Activated naive CD4-positive, alpha-beta T cell treated with anti-CD3 and anti-CD28 coated beads, Interleukin-2, amount 50 U/mL, for 72 hours (primary cell): ENCODE measurements around the gene ZNF331. TPM values are rescaled to one million over a fixed set of nuclear protein-coding genes. Genes with fewer than 3 reads are reported as not detected.
"Not testable (repeated sequence)": the region's sequence is repeated elsewhere in the genome, so short reads cannot be mapped to it uniquely, and the experiment has no call there.

Experiments
- ATAC-seq, 2 donors: fragments of 150-1000 bp; cut with Tn5 transposase; 2 replicates each; pipeline ENCODE4 v1.10.0; 2021; ENCODE audit warnings: mild to moderate bottlenecking in 2 of 2, moderate library complexity in 2 of 2
- DNase-seq, 2 donors: peaks; one replicate each; pipeline ENCODE4 v3.0.0; 2021 to 2022; ENCODE audit warnings: low spot score in 2 of 2
- H3K27ac Mint-ChIP-seq, 2 donors: one replicate each; pipeline ENCODE4 v1.8.0; 2022; ENCODE audit warnings: mild to moderate bottlenecking in 2 of 2, mixed read lengths in 2 of 2
- H3K36me3 Mint-ChIP-seq, 2 donors: one replicate each; pipeline ENCODE4 v1.8.0; 2022; ENCODE audit warnings: mixed read lengths in 2 of 2
- H3K9me3 Mint-ChIP-seq, 2 donors: one replicate each; pipeline ENCODE4 v1.8.0; 2022; ENCODE audit warnings: mixed read lengths in 2 of 2
- total RNA-seq, 2 donors: library from RNA; stranded (reverse); gene quantifications; one replicate each; pipeline ENCODE4 v1.2.3, GENCODE V29; 2022

ZNF331 gene
- total RNA-seq: 10 to 100 TPM; 28.7 to 69.3 TPM

DNA sequence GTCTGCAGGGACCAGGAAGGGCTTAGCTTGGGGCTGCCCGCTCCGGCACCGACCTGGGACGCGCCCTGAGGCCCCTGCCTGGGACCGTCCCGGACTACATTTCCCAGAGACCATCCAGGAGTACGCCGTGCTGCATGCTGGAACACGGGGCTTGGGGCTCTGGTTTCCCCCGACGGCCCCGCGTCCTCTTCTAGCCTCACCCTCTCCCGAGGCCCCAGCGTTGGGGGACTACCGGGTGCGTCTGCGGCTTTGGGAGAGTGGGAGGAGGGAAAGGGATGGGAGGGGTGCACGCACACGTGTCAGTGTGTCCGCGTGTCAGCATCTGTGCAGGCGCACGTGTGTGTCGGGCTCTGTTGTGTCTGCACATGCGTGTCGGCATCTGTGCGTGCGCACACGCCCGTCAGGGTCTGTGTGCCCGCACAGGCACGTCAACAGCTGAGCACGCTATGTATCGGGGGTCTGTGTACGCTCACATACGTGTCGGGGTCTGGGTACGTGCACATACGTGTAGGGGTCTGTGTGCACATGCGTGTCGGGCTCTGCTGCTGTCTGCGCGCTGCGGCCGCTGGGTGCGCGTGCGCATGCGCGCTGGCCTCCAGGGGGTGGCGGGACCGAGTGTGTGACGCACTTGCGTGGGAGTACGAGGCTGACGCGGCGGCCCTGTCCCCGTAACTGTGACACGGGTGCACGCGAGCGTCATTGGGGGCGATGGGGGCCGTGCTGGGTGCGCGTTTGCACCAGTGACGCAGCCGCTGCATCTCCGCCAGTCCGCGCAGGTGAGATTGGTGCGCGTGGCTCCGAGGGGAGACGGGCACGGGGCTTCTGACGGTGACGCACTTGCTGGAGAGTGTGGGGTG, at the start of gene ZNF331:
TSS of gene ZNF331 (plus strand) at position 625 of the 857 bp plus-strand sequence. CDS start 31,232 bp downstream, outside the sequence.
- Mint-ChIP-seq H3K9me3 (peaks cover 4 to 6% of the 10 kb centered on the region in 2 donors), H3K27ac (peak within 1 kb of the TSS; percentile 99), H3K36me3 (peaks cover 38 to 65% of the 10 kb centered on the region in 2 donors)
- DNase-seq (peak; percentile 83 to 92), ATAC-seq (peak; percentile 84 to 86)

- Mint-ChIP-seq H3K9me3 (peaks cover 46 to 53% of the 10 kb centered on the region in 2 donors), H3K36me3 (peaks cover 75 to 88% of the 10 kb centered on the region in 2 donors), H3K27ac (no peak overlapping the region)
- ATAC-seq (no peak), DNase-seq (no peak)
Measured at GRCh38 chr19:53492153-53492552, 45.8 kb upstream of the ZNF331 start.

DNA sequence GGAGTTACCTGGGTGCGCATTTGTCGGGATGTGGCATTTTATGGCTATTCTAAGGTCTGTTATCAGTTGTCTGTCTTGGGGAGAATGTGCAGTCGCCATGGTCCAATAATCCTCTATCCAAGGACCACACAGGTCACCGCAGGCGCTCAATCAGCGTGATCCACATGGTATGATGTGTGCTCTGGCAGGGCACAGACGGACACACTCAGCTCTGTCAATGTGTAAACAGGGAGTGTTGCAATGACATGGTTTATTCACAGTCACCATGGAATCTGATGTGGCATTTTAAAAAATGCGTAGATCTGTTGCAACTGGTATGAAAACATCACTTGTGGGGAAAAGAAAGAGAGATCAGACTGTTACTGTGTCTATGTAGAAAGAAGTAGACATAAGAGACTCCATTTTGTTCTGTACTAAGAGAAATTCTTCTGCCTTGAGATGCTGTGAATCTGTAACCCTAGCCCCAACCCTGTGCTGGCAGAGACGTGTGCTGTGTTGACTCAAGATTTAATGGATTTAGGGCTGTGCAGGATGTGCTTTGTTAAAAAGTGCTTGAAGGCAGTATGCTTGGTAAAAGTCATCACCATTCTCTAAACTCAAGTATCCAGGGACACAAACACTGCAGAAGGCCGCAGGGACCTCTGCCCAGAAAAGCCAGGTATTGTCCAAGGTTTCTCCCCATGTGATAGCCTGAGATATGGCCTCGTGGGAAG, 40.5 kb upstream of the ZNF331 start:
- peaks cover 45 to 54% of the 10 kb centered on the region in 2 donors for H3K36me3 Mint-ChIP-seq
- not testable (repeated sequence) for DNase-seq, H3K27ac Mint-ChIP-seq, ATAC-seq
- peaks cover 39% of the 10 kb centered on the region in 2 donors for H3K9me3 Mint-ChIP-seq

GRCh38 chr19:53498024-53498395, 39.9 kb upstream of the ZNF331 start:
- H3K27ac Mint-ChIP-seq, DNase-seq, ATAC-seq: not testable (repeated sequence)
- peaks cover 40 to 48% of the 10 kb centered on the region in 2 donors for H3K36me3 Mint-ChIP-seq
- H3K9me3 Mint-ChIP-seq: peaks cover 33 to 34% of the 10 kb centered on the region in 2 donors

GRCh38 chr19:53503151-53503550, 34.8 kb upstream of the ZNF331 start:
- ATAC-seq, H3K27ac Mint-ChIP-seq, DNase-seq: not testable (repeated sequence)
- Mint-ChIP-seq H3K36me3 (peaks cover 9 to 20% of the 10 kb centered on the region in 2 donors), H3K9me3 (peaks cover 9 to 15% of the 10 kb centered on the region in 2 donors)

- DNase-seq, H3K27ac Mint-ChIP-seq, ATAC-seq: not testable (repeated sequence)
- peaks cover 9 to 20% of the 10 kb centered on the region in 2 donors for H3K36me3 Mint-ChIP-seq
- peaks cover 9 to 11% of the 10 kb centered on the region in 2 donors for H3K9me3 Mint-ChIP-seq
Measured at GRCh38 chr19:53503671-53504364, 34.1 kb upstream of the ZNF331 start.

DNA sequence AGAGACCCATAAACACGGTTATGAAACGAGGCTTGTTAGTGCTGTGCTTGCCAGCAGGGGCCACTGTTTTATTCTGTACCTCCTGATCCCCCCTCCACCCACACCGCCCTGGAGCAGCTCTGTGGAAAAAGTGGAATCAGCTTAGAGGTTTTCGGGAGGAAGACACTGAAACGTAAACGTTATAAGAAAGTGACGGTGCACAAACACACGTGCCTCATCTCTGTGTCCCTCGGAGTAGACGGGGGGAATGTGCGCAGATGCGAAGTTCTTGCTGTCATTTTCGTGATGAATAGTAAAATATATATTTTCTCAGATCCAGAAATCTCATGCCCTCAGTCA, 33.6 kb upstream of the ZNF331 start:
- Mint-ChIP-seq H3K9me3 (peaks cover 8 to 12% of the 10 kb centered on the region in 2 donors), H3K36me3 (peaks cover 9 to 20% of the 10 kb centered on the region in 2 donors)
- not testable (repeated sequence) for ATAC-seq, DNase-seq, H3K27ac Mint-ChIP-seq

GRCh38 chr19:53504885-53505284, 33.1 kb upstream of the ZNF331 start:
- H3K27ac Mint-ChIP-seq: no peak overlapping the region

GRCh38 chr19:53506728-53507127, 31.2 kb upstream of the ZNF331 start:
- Mint-ChIP-seq H3K9me3 (peaks cover 5 to 13% of the 10 kb centered on the region in 2 donors), H3K27ac (no peak overlapping the region), H3K36me3 (peaks cover 4 to 15% of the 10 kb centered on the region in 2 donors)
- no peak for ATAC-seq
- DNase-seq: no peak

More at GRCh38 chr19:53504885-53505284, 33.1 kb upstream of the ZNF331 start:
- Mint-ChIP-seq H3K9me3 (peaks cover 8 to 17% of the 10 kb centered on the region in 2 donors), H3K36me3 (peaks cover 9 to 20% of the 10 kb centered on the region in 2 donors)
- ATAC-seq: no peak
- DNase-seq: no peak

DNA sequence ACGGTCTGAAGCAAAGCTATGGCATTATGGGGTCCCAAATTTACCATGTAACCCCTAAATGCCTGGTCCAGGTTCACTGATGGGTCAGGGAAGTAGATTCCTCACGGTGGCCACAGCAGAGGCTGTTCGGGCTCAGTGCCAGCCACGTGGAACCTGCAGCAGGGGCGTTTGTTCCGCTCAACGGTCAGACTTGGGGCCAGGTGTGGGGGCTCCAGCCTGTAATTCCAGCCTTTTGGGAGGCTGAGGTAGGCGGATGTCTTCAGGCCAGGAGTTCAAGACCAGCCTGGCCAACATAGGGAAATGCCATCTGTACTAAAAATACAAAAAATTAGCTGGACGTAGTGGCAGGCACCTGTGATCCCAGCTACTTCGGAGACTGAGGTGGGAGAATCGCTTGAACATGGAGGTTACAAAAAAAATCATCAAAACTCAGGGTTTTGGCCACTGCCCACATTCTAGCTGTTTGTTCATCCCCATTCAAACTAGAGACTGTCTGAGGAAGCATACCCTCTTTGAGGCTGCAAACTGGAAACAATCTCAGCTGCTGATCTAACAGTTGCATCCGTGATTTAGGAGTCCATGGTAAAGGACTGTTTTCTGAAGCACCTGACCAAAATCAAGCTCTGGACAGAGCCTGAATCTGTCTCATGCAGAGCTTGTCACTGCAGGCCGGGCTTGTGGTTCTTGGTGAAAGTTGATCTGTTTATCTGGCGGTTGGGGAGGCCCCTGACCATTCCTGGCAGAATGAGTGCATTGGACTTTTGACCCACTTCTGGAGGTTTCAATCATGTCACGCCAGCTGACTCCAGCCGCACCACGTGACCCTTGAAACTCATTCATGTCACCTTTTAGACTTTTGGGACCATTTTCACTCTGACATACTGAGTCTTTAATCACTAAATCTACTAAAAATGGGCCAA, 30.2 kb upstream of the ZNF331 start:
- Mint-ChIP-seq H3K36me3 (peaks cover 0 to 15% of the 10 kb centered on the region in 2 donors), H3K27ac (no peak overlapping the region), H3K9me3 (peaks cover 5 to 9% of the 10 kb centered on the region in 2 donors)
- no peak for DNase-seq
- ATAC-seq: no peak

- Mint-ChIP-seq H3K36me3 (peaks cover 0 to 15% of the 10 kb centered on the region in 2 donors), H3K9me3 (peaks cover 5 to 9% of the 10 kb centered on the region in 2 donors), H3K27ac (peak overlapping the region in 1 of 2 donors; percentile 9)
- ATAC-seq (no peak), DNase-seq (no peak)
Measured at GRCh38 chr19:53509443-53509842, 28.5 kb upstream of the ZNF331 start.

DNA sequence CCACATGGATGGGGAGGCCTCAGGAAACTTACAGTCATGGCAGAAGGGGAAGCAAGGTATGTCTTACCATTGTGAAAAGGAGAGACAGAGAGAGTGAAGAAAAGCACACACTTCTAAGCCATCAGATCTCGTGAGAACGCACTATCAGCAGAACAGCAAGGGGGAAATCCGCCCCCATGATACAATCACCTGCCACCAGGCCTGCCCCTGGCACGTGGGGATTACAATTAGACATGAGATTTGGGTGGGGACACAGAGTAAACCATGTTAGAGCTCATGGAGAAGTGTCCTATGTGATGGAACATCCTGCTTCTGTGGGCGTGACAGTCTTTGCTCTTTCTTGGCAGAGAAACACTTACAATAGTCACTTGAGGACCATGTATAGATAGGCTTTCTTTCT, 28.1 kb upstream of the ZNF331 start:
- ATAC-seq (no peak), DNase-seq (no peak)
- H3K27ac Mint-ChIP-seq: no peak overlapping the region
- H3K9me3 Mint-ChIP-seq: peaks cover 5 to 9% of the 10 kb centered on the region in 2 donors
- H3K36me3 Mint-ChIP-seq: peaks cover 0 to 15% of the 10 kb centered on the region in 2 donors

DNA sequence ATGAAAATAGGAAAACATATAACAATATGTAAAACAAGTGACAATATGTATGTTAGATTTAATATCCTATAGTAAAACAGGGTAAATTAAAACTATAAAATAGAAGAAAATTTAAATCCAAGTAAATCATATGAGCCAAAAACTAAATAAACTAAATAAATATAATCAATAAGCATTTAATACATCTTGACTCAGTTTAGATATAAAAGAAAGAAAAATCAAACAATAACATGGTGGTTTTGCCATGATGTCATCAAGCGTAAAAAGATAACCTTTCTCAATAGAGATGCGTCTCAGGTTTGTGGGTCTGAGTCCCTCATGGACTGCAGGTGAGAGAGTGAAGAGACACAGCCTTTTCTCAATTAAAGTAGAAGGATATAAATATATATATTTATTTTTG, 26.6 kb upstream of the ZNF331 start:
- Mint-ChIP-seq H3K9me3 (peaks cover 3 to 9% of the 10 kb centered on the region in 2 donors), H3K27ac (no peak overlapping the region), H3K36me3 (peaks cover 0 to 13% of the 10 kb centered on the region in 2 donors)
- ATAC-seq (no peak), DNase-seq (no peak)

- no peak overlapping the region for H3K27ac Mint-ChIP-seq
- peaks cover 0 to 7% of the 10 kb centered on the region in 2 donors for H3K36me3 Mint-ChIP-seq
- DNase-seq (peak in 1 of 2 donors; percentile 48), ATAC-seq (peak; percentile 79 to 80)
- H3K9me3 Mint-ChIP-seq: peaks cover 0 to 10% of the 10 kb centered on the region in 2 donors
Measured at GRCh38 chr19:53511933-53512374, 26.0 kb upstream of the ZNF331 start.

DNA sequence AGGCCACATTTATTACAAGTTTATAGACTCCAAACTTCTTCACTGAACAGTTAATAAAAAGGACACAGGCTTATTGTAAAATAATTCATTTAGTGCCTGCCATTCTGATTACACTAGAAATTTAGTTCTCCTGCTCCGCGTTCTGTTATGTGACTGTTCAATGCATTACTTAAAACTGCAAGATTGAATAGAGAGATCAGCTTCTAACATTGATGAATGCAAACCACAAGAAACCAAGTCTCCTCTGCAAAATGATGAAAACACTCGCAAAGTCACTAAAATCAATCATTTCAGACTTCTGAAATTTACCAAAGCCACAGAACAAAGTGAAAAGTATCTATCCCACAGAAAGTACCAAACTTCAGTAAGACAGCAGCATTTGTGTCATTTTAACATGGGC, 22.9 kb upstream of the ZNF331 start:
- H3K27ac Mint-ChIP-seq, ATAC-seq, DNase-seq: not testable (repeated sequence)
- Mint-ChIP-seq H3K36me3 (peaks cover 7 to 11% of the 10 kb centered on the region in 2 donors), H3K9me3 (peaks cover 0 to 26% of the 10 kb centered on the region in 2 donors)
